OCI-LY3 (cell line): Measurements from ENCODE around the gene IL21.

Experiments used
- CTCF ChIP-seq: fragments of 200-600, 300-600 bp; sonication (generic); IDR thresholded peaks from 2 replicates; pipeline ENCODE4 v1.5.1; 2014; ENCODE audit warnings: antibody characterized with exemption, low read length, low read depth
- EZH2phosphoT487 ChIP-seq: fragments of 200-600 bp; shearing (Covaris generic); IDR thresholded peaks from 2 replicates; pipeline ENCODE4 v1.6.1; 2018; ENCODE audit warnings: antibody characterized with exemption, mixed run types, low read depth

- TF ChIP-seq CTCF (no peak), EZH2phosphoT487 (no peak)
Observed at GRCh38 chr4:122616915-122617596, 3.8 kb downstream of the IL21 start.
